Fibroblast of lung (primary cell): ENCODE results near the gene OR5K3. TPM values are rescaled to one million over a fixed set of nuclear protein-coding genes. Genes with fewer than 3 reads are reported as not detected.

Experiments used
- DNase-seq, 2 donors: peaks; one replicate each; pipeline versions ENCODE4 v3.0.0 to v3.0.0-alpha.2; 2010; ENCODE audit warnings: low read depth in 2 of 2
- H2AFZ ChIP-seq: 2 replicates; pipeline ENCODE4 v1.5.1; 2012; ENCODE audit warnings: low read length, control low read depth, inconsistent platforms
- H3K27ac ChIP-seq: 2 replicates; pipeline ENCODE4 v1.5.1; 2011; ENCODE audit warnings: low read length, control low read depth; ENCODE audit not compliant: insufficient read depth
- H3K27me3 ChIP-seq: 2 replicates; pipeline ENCODE4 v1.5.1; 2011; ENCODE audit warnings: mild to moderate bottlenecking, low read length; ENCODE audit not compliant: control insufficient read depth, insufficient read depth
- H3K36me3 ChIP-seq: 2 replicates; pipeline ENCODE4 v1.5.1; 2011; ENCODE audit warnings: low read length; ENCODE audit not compliant: control insufficient read depth, insufficient read depth
- H3K4me1 ChIP-seq: 2 replicates; pipeline ENCODE4 v1.5.1; 2011; ENCODE audit warnings: low read length; ENCODE audit not compliant: control insufficient read depth, insufficient read depth; ENCODE audit errors: extremely low read depth
- H3K4me2 ChIP-seq: 2 replicates; pipeline ENCODE4 v1.5.1; 2011; ENCODE audit warnings: low read length, control low read depth; ENCODE audit not compliant: insufficient read depth; ENCODE audit errors: extremely low read depth
- H3K4me3 ChIP-seq, 4 experiments: fragments of 200-600 bp in 1 of 4; sonication (generic) in 1 of 4; replicated peaks in 1 of 4; 2 replicates each; pipeline ENCODE4 v1.5.1; 2011 to 2016; ENCODE audit warnings: low read length in 4 of 4, low read depth in 3 of 4, mild to moderate bottlenecking in 3 of 4, control low read depth in 2 of 4, inconsistent platforms in 1 of 4, mixed read lengths in 1 of 4; ENCODE audit not compliant: insufficient read depth in 1 of 4; ENCODE audit errors: control extremely low read depth in 1 of 4
- H3K79me2 ChIP-seq: 2 replicates; pipeline ENCODE4 v1.5.1; 2012; ENCODE audit warnings: mild to moderate bottlenecking, low read length, inconsistent platforms; ENCODE audit not compliant: control insufficient read depth, insufficient read depth
- H3K9ac ChIP-seq: 2 replicates; pipeline ENCODE4 v1.5.1; 2011; ENCODE audit warnings: mild to moderate bottlenecking, low read length, control low read depth; ENCODE audit not compliant: insufficient read depth
- H3K9me3 ChIP-seq: 2 replicates; pipeline ENCODE4 v1.5.1; 2012; ENCODE audit warnings: low read depth, low read length; ENCODE audit not compliant: control insufficient read depth, insufficient read depth
- H4K20me1 ChIP-seq: 2 replicates; pipeline ENCODE4 v1.5.1; 2011; ENCODE audit warnings: low read length; ENCODE audit not compliant: control insufficient read depth, insufficient read depth; ENCODE audit errors: extremely low read depth
- EZH2 ChIP-seq: IDR thresholded peaks from 2 replicates; pipeline ENCODE4 v1.5.1; 2012; ENCODE audit warnings: low read length, control low read depth, mild to moderate bottlenecking; ENCODE audit errors: missing control alignments
- polyA plus RNA-seq, 2 donors: library from polyadenylated mRNA; depleted of rRNA in 1 of 2; stranded (reverse) in 1 of 2; unstranded in 1 of 2; fragments of >200 nt; gene quantifications; 2 replicates each; pipeline ENCODE4 v1.2.1, GENCODE V29; 2011 to 2012; ENCODE audit warnings: missing spikeins in 1 of 2
- total RNA-seq: library from RNA; depleted of rRNA; stranded (reverse); fragments of >200 nt; gene quantifications from 2 replicates; pipeline ENCODE4 v1.2.1, GENCODE V29; 2014
- TF ChIP-seq, protein P1 (sequence below), 2 donors: IDR thresholded peaks in 1 of 2; conservative IDR thresholded peaks in 1 of 2; 1 replicate in 1 of 2; 2 replicates in 1 of 2; pipeline ENCODE4 v1.5.1; 2011 to 2012; ENCODE audit warnings: low read length in 2 of 2, control low read depth in 1 of 2, inconsistent platforms in 1 of 2, low read depth in 1 of 2, mild to moderate bottlenecking in 1 of 2

Gene OR5K3
- total and polyA plus RNA-seq, 2 donors (not counting 1 experiment from before 2014, with no cell fraction given): not detected

GRCh38 chr3:98404010-98404409, 13.5 kb downstream of the OR5K3 start:
- H3K4me3 ChIP-seq: no peak overlapping the region
- H3K9me3 ChIP-seq: no peaks in the 10 kb centered on the region
- no peaks in the 10 kb centered on the region for H3K4me1 ChIP-seq
- DNase-seq: no peak
- no peak overlapping the region for H3K27ac ChIP-seq
- no peaks in the 10 kb centered on the region for H3K27me3 ChIP-seq
- H3K79me2 ChIP-seq: no peaks in the 10 kb centered on the region
- no peak overlapping the region for H3K4me2 ChIP-seq
- TF ChIP-seq, protein P1, sequence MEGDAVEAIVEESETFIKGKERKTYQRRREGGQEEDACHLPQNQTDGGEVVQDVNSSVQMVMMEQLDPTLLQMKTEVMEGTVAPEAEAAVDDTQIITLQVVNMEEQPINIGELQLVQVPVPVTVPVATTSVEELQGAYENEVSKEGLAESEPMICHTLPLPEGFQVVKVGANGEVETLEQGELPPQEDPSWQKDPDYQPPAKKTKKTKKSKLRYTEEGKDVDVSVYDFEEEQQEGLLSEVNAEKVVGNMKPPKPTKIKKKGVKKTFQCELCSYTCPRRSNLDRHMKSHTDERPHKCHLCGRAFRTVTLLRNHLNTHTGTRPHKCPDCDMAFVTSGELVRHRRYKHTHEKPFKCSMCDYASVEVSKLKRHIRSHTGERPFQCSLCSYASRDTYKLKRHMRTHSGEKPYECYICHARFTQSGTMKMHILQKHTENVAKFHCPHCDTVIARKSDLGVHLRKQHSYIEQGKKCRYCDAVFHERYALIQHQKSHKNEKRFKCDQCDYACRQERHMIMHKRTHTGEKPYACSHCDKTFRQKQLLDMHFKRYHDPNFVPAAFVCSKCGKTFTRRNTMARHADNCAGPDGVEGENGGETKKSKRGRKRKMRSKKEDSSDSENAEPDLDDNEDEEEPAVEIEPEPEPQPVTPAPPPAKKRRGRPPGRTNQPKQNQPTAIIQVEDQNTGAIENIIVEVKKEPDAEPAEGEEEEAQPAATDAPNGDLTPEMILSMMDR (conservative IDR thresholded peaks at IDR 0.05 in 1 of 2, IDR thresholded peaks at IDR 0.05 in 1 of 2; ENCODE audit: low read depth in 1 of 2, low read length in 2 of 2): no peak
- TF ChIP-seq EZH2: no peak
- H2AFZ ChIP-seq: no peak overlapping the region
- no peak overlapping the region for H3K9ac ChIP-seq
- H3K36me3 ChIP-seq: no peaks in the 10 kb centered on the region
- no peaks in the 10 kb centered on the region for H4K20me1 ChIP-seq

GRCh38 chr3:98406034-98406433, 15.6 kb downstream of the OR5K3 start:
- Histone ChIP-seq H3K27ac (no peak overlapping the region), H3K27me3 (no peaks in the 10 kb centered on the region), H3K4me3 (no peak overlapping the region), H4K20me1 (no peaks in the 10 kb centered on the region), H2AFZ (no peak overlapping the region), H3K9ac (no peak overlapping the region), H3K9me3 (no peaks in the 10 kb centered on the region), H3K4me2 (no peak overlapping the region), H3K79me2 (no peaks in the 10 kb centered on the region), H3K4me1 (no peaks in the 10 kb centered on the region), H3K36me3 (no peaks in the 10 kb centered on the region)
- no peak for DNase-seq
- TF ChIP-seq, protein P1 (conservative IDR thresholded peaks at IDR 0.05 in 1 of 2, IDR thresholded peaks at IDR 0.05 in 1 of 2; ENCODE audit: low read depth in 1 of 2, low read length in 2 of 2): no peak
- no peak for TF ChIP-seq EZH2

- no peaks in the 10 kb centered on the region for H3K27me3 ChIP-seq
- H3K9ac ChIP-seq: no peak overlapping the region
- no peaks in the 10 kb centered on the region for H3K79me2 ChIP-seq
- H3K4me1 ChIP-seq: no peaks in the 10 kb centered on the region
- no peak overlapping the region for H3K4me3 ChIP-seq
- DNase-seq: no peak
- H3K4me2 ChIP-seq: no peak overlapping the region
- no peaks in the 10 kb centered on the region for H3K36me3 ChIP-seq
- TF ChIP-seq EZH2: no peak
- TF ChIP-seq, protein P1 (conservative IDR thresholded peaks at IDR 0.05 in 1 of 2, IDR thresholded peaks at IDR 0.05 in 1 of 2; ENCODE audit: low read depth in 1 of 2, low read length in 2 of 2): no peak
- H2AFZ ChIP-seq: no peak overlapping the region
- no peaks in the 10 kb centered on the region for H4K20me1 ChIP-seq
- H3K9me3 ChIP-seq: no peaks in the 10 kb centered on the region
- no peak overlapping the region for H3K27ac ChIP-seq
Observed at GRCh38 chr3:98432575-98432974, 42.1 kb downstream of the OR5K3 start.
